ENCODE measurements around the gene DENND5B.
"Not testable (repeated sequence)": the region's sequence is repeated elsewhere in the genome, so short reads cannot be mapped to it uniquely, and the experiment has no call there.

The DENND5B gene

GRCh38 chr12:31589904-31590641, 863 bp downstream of the DENND5B start:
- DNase-seq = no peak

GRCh38 chr12:31589598-31589903, 1.4 kb downstream of the DENND5B start:
- no peak for DNase-seq

- DNase-seq = no peak
Measured at GRCh38 chr12:31588976-31589375, 2.0 kb downstream of the DENND5B start.

- no peak for DNase-seq
Measured at GRCh38 chr12:31586728-31587127, 4.2 kb downstream of the DENND5B start.

GRCh38 chr12:31585895-31586294, 5.0 kb downstream of the DENND5B start:
- no peak for DNase-seq

- DNase-seq = no peak
Measured at GRCh38 chr12:31585271-31585670, 5.7 kb downstream of the DENND5B start.

- no peak for DNase-seq
Measured at GRCh38 chr12:31584782-31585181, 6.2 kb downstream of the DENND5B start.

- DNase-seq = no peak
Measured at GRCh38 chr12:31583878-31584277, 7.1 kb downstream of the DENND5B start.

GRCh38 chr12:31582155-31582554, 8.8 kb downstream of the DENND5B start:
- no peak for DNase-seq

GRCh38 chr12:31578632-31579031, 12.3 kb downstream of the DENND5B start:
- DNase-seq = no peak

GRCh38 chr12:31574803-31575575, 15.9 kb downstream of the DENND5B start:
- no peak for DNase-seq

GRCh38 chr12:31574367-31574766, 16.6 kb downstream of the DENND5B start:
- DNase-seq = not testable (repeated sequence)

- no peak for DNase-seq
Measured at GRCh38 chr12:31572900-31573600, 17.9 kb downstream of the DENND5B start.

GRCh38 chr12:31570880-31571279, 20.1 kb downstream of the DENND5B start:
- DNase-seq = no peak

- DNase-seq = not testable (repeated sequence)
Measured at GRCh38 chr12:31569517-31569916, 21.4 kb downstream of the DENND5B start.

GRCh38 chr12:31568498-31568897, 22.4 kb downstream of the DENND5B start:
- no peak for DNase-seq

- DNase-seq = no peak
Measured at GRCh38 chr12:31567029-31567428, 23.9 kb downstream of the DENND5B start.

GRCh38 chr12:31566547-31566946, 24.4 kb downstream of the DENND5B start:
- no peak for DNase-seq

GRCh38 chr12:31562594-31563328, 28.2 kb downstream of the DENND5B start:
- DNase-seq = no peak

GRCh38 chr12:31560516-31560915, 30.4 kb downstream of the DENND5B start:
- no peak for DNase-seq

GRCh38 chr12:31558521-31558920, 32.4 kb downstream of the DENND5B start:
- DNase-seq = no peak

- DNase-seq = no peak
Measured at GRCh38 chr12:31557707-31558106, 33.2 kb downstream of the DENND5B start.

GRCh38 chr12:31555466-31555865, 35.5 kb downstream of the DENND5B start:
- DNase-seq = not testable (repeated sequence)
